ENCODE results near the gene MKKS.

DNA sequence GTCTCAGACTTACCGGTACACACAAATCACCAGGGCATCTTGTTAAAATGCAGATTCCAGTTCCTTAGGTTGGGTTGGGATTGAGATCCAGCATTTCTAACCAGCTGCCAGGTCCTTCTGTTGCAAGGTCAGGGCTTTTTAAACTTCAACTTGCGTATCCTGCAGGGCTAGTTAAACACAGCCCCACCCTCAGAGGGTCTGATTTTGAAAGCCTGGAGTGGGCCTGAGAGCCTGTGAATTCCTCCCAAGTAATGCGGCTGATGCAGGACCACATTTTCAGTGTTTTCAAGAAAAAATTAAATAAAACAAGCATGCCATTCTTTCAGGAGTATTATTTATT is 65.3 kb downstream of the MKKS start:
- TF ChIP-seq POLR2A (IDR thresholded peaks at IDR 0.05), result no peak
- TF ChIP-seq, protein P1, sequence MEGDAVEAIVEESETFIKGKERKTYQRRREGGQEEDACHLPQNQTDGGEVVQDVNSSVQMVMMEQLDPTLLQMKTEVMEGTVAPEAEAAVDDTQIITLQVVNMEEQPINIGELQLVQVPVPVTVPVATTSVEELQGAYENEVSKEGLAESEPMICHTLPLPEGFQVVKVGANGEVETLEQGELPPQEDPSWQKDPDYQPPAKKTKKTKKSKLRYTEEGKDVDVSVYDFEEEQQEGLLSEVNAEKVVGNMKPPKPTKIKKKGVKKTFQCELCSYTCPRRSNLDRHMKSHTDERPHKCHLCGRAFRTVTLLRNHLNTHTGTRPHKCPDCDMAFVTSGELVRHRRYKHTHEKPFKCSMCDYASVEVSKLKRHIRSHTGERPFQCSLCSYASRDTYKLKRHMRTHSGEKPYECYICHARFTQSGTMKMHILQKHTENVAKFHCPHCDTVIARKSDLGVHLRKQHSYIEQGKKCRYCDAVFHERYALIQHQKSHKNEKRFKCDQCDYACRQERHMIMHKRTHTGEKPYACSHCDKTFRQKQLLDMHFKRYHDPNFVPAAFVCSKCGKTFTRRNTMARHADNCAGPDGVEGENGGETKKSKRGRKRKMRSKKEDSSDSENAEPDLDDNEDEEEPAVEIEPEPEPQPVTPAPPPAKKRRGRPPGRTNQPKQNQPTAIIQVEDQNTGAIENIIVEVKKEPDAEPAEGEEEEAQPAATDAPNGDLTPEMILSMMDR (IDR thresholded peaks at IDR 0.05 in 8 of 11, conservative IDR thresholded peaks at IDR 0.05 in 3 of 11), result no peak
